Raji (cell line): ENCODE measurements around the gene CACNA2D3.

Experiments used
- POLR2A ChIP-seq: IDR thresholded peaks from 2 replicates; pipeline ENCODE4 v1.6.1; 2011; ENCODE audit warnings: low read depth, low read length, control low read depth; ENCODE audit not compliant: insufficient read depth

Gene CACNA2D3

GRCh38 chr3:54941690-54942362 lies 819.5 kb downstream of the CACNA2D3 start:
- no peak for TF ChIP-seq POLR2A

DNA sequence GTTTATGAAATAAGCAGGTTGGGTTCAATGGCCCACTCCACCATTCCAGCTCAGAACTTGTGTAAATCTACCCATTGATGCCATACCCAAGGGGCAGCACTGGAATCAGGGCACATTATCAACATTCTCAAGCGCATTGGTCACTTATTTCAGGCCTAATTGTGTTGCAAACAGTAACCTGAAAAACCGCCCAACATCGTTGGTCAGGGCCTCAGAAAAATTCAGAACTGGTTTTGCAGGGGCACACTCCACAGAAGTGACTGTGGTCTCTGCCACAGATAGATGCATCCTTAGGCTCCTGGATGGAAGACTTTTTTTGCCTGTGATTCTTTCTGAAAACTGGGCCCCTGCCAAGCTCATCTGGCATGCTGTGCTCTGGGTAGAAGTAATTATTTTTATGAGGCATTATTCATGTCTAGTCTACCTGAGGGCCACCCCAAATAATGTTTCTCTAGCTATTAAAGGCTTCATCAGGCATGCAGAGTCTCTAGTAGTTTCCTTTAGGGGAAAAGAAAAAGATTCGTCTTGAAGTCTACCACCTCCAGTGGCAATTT lies 827.2 kb downstream of the CACNA2D3 start:
- no peak for TF ChIP-seq POLR2A

GRCh38 chr3:54950391-54951003 lies 828.1 kb downstream of the CACNA2D3 start:
- no peak for TF ChIP-seq POLR2A

GRCh38 chr3:54951405-54951804 lies 829.1 kb downstream of the CACNA2D3 start:
- no peak for TF ChIP-seq POLR2A

DNA sequence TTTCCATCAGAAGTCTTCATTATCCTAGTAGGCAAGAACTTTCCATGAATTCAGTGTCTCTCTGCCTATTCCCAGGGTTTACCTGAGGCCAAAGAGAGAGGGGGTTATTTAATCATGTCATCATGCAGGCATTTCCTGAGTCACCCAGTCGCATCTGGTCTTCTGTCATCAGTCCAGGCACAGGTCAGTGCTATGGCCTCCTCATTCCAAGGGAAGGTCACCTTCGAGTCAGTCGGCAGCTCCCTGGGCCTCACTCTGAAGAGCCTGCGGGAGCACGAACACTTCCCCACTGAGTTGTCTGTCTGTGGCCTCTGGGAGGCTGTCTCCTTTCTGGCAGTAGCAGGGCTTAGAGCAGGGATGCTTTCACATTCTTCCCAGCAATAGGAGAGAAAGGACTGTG lies 831.7 kb downstream of the CACNA2D3 start:
- no peak for TF ChIP-seq POLR2A

DNA sequence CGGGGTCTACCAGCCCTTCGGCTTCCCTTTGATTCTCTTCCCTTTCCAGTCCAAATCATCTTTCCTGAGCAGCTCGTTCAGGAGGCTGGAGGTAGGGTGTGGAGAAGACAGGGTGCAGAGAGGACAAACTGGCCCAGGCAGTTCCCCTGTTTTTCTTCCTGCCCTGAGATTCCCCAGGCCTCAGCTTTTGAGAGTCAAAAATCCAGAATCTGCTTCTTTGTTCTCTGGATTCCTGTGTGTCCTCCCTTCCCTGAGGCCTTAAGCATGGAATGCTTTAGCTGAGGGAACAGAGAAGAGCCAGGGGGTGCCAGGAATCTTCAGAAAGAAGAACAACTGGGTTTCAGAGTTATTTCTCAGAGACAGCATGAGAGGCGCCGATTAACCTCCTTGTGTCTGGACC lies 832.2 kb downstream of the CACNA2D3 start:
- no peak for TF ChIP-seq POLR2A

GRCh38 chr3:54955496-54955895 lies 833.1 kb downstream of the CACNA2D3 start:
- TF ChIP-seq POLR2A, result no peak

DNA sequence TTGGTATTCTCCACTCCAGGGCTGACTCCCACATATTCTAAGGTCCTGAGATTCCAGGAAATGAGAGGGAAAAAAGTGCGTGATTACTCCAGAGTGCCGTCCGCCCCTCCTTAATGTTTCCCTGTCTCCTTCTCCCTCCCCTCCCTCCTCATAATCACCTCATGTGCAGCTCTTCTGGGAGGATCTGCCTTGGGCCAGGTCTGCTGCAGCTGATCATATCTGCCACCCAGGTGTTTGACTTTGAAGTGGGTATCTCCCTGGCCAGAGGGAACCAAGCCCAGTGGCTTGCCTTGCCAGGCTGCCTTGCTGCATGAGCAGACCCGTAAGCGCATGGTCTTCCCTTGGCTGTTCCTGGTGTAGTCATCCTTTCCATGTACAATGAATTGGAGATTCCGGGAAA lies 833.6 kb downstream of the CACNA2D3 start:
- no peak for TF ChIP-seq POLR2A

DNA sequence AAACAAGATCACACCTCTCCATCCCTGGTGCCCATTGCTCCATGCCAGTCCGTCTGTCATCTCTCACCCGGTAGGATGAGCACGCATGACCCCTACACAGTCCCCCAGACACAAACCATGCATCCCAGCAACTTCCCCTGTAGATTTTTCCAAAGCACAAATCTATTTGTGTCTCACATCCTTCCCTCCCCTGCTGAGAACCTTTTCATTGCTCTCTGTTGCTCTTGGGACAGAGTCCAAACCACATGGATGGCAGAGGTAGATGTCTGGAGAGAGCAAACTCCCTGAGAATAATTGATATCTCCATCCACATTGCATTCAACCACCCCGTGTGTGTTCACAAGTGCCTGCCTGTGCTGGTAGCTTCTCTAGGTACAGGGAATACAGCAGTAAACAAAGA lies 835.4 kb downstream of the CACNA2D3 start:
- no peak for TF ChIP-seq POLR2A

DNA sequence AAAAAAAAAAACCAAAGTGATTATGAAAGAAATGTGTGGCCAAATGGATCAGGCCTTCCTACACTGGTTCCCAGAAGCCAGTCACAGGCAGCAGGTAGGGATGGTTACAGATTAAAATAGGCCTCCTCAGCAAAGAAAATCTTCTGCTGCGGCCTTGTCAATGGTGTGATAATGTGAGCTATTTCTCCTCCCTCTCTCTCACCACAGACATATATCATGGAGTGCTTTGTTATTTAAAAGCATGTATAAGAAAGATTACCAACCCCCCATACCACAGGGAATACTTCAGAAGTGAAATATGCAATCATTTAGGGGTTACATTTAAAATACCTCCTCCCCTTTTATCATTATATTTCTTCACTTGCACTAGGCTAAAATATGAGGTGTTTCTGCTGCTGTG lies 837.7 kb downstream of the CACNA2D3 start:
- TF ChIP-seq POLR2A, result no peak

GRCh38 chr3:54960701-54961100 lies 838.3 kb downstream of the CACNA2D3 start:
- no peak for TF ChIP-seq POLR2A

GRCh38 chr3:54962200-54962599 lies 839.8 kb downstream of the CACNA2D3 start:
- TF ChIP-seq POLR2A, result no peak

- TF ChIP-seq POLR2A, result no peak
Observed at GRCh38 chr3:54963641-54964040, 841.3 kb downstream of the CACNA2D3 start.

- TF ChIP-seq POLR2A, result no peak
Observed at GRCh38 chr3:54964081-54964480, 841.7 kb downstream of the CACNA2D3 start.

GRCh38 chr3:54965746-54966145 lies 843.4 kb downstream of the CACNA2D3 start:
- TF ChIP-seq POLR2A, result no peak

GRCh38 chr3:54966979-54967378 lies 844.6 kb downstream of the CACNA2D3 start:
- TF ChIP-seq POLR2A, result no peak

GRCh38 chr3:54967731-54968161 lies 845.4 kb downstream of the CACNA2D3 start:
- no peak for TF ChIP-seq POLR2A

DNA sequence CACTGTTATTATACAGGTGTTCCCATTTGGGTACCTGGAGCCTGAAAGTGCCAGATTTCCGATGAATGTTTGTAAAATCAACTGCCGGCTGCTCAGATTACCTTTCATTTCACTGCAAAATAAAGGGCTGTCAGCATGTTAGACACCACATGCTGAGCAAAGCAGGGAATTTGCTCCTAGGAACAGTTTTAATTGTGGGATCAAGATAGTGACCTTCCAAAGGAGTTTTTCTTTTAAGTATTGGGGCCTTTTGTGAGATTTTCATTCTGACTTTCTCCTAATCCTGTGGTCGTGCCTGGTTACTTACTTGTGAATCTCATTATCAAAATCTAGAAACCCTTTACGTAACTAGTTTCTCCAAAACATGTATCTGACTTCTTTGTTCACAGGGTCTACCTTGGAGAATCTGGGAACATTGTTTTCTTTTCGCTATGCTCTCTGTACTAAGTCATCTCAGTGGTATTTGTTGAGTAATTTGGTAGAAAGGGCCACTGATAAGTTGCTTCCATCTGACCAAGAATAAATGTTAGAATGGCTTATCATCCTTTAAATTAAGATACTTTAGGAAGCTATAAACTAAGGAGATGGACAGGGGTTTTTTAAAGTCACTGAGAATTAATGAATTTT lies 846.3 kb downstream of the CACNA2D3 start:
- no peak for TF ChIP-seq POLR2A
